Measurements from ENCODE around the gene CHD8.
A peak's percentile ranks its signal among the peaks of the same experiment; 100 is the strongest.
"Not testable (repeated sequence)": the region's sequence is repeated elsewhere in the genome, so short reads cannot be mapped to it uniquely, and the experiment has no call there.

CHD8 gene

GRCh38 chr14:21475767-21476522 lies 20.0 kb upstream of the CHD8 start:
- no peak for DNase-seq
- Mint-ChIP-seq H3K36me3 (ENCODE audit: low read depth) (peaks cover 39% of the 10 kb centered on the region), H3K4me1 (peaks cover 30% of the 10 kb centered on the region), H3K27me3 (ENCODE audit: low read depth, poor library complexity) (no peaks in the 10 kb centered on the region), H3K4me3 (peak overlapping the region; percentile 99), H3K27ac (peak overlapping the region; percentile 96), H3K9me3 (no peaks in the 10 kb centered on the region)
- TF ChIP-seq CTCF (IDR thresholded peaks at IDR 0.05) = no peak

DNA sequence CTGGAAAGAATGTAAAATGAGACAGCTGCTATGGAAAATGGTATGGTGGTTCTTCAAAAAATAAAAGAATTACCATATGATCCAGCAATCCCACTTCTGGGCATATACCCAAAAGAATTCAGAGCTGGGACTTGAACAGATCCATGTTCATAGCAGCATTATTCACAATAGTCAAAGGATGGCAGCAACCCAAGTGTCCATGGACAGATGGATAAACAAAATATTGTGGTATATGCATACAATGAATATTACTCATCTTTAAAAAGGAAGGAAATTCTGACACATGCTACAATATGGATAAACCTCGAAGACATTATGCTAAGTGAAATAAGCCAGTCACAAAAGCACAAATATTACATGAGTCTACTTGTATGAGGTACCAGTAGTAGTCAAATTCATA lies 11.7 kb upstream of the CHD8 start:
- no peak for TF ChIP-seq CTCF (IDR thresholded peaks at IDR 0.05)
- H3K4me1 Mint-ChIP-seq = no peaks in the 10 kb centered on the region
- no peak for DNase-seq
- H3K9me3 Mint-ChIP-seq = no peaks in the 10 kb centered on the region
- peaks cover 51% of the 10 kb centered on the region for H3K36me3 Mint-ChIP-seq (ENCODE audit: low read depth)
- H3K27me3 Mint-ChIP-seq (ENCODE audit: low read depth, poor library complexity) = peaks cover 7% of the 10 kb centered on the region
- no peak overlapping the region for H3K4me3 Mint-ChIP-seq
- no peak overlapping the region for H3K27ac Mint-ChIP-seq

- Mint-ChIP-seq H3K36me3 (ENCODE audit: low read depth) (peaks cover 48% of the 10 kb centered on the region), H3K27ac (peak overlapping the region; percentile 99), H3K9me3 (no peaks in the 10 kb centered on the region), H3K27me3 (ENCODE audit: low read depth, poor library complexity) (peaks cover 9% of the 10 kb centered on the region), H3K4me1 (peaks cover 30% of the 10 kb centered on the region), H3K4me3 (peak overlapping the region; percentile 95)
- TF ChIP-seq CTCF (IDR thresholded peaks at IDR 0.05) = no peak
- no peak for DNase-seq
Observed at GRCh38 chr14:21455592-21455911, 371 bp downstream of the CHD8 start.

GRCh38 chr14:21454843-21455544 lies 929 bp downstream of the CHD8 start:
- peak overlapping the region; percentile 95 for H3K4me3 Mint-ChIP-seq
- DNase-seq = no peak
- no peak for TF ChIP-seq CTCF (IDR thresholded peaks at IDR 0.05)
- peaks cover 51% of the 10 kb centered on the region for H3K36me3 Mint-ChIP-seq (ENCODE audit: low read depth)
- peaks cover 30% of the 10 kb centered on the region for H3K4me1 Mint-ChIP-seq
- peaks cover 9% of the 10 kb centered on the region for H3K27me3 Mint-ChIP-seq (ENCODE audit: low read depth, poor library complexity)
- peak overlapping the region; percentile 99 for H3K27ac Mint-ChIP-seq
- no peaks in the 10 kb centered on the region for H3K9me3 Mint-ChIP-seq

DNA sequence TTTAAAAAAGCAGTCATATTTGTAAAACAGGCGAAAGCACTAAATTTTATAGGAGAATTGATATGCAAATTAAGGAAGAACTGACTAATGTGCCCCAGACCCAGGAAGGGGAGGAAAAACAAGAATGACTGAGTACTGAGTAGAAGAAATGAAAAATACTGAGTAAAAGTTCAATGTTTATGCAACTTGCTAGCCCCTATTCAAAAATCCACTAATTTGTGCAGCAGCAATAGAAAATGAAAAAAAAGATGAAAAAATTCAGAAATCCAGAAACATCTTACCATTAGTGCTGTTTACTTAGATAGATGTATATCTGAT lies 6.1 kb downstream of the CHD8 start:
- no peak for DNase-seq
- no peak overlapping the region for H3K27ac Mint-ChIP-seq
- no peaks in the 10 kb centered on the region for H3K9me3 Mint-ChIP-seq
- H3K4me1 Mint-ChIP-seq = peaks cover 21% of the 10 kb centered on the region
- peaks cover 61% of the 10 kb centered on the region for H3K36me3 Mint-ChIP-seq (ENCODE audit: low read depth)
- TF ChIP-seq CTCF (IDR thresholded peaks at IDR 0.05) = no peak
- H3K4me3 Mint-ChIP-seq = no peak overlapping the region
- H3K27me3 Mint-ChIP-seq (ENCODE audit: low read depth, poor library complexity) = peaks cover 9% of the 10 kb centered on the region

DNA sequence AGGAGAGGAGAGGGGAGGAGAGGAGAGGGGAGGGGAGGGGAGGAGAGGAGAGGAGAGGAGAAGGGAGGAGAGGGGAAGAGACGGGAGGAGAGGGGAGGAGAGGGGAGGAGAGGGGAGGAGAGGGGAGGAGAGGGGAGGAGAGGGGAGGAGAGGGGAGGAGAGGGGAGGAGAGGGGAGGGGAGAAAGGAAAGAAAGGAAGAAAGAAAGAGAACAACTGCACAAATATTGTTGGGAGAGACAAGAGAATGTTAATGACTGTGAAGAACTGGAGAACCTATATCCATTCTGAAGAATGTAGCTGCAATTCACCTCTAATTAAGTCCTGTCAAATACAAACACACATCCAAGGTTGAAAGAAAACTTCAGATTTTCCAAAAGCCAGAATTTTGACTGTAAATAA lies 13.3 kb downstream of the CHD8 start:
- DNase-seq; H3K27me3 Mint-ChIP-seq (ENCODE audit: low read depth, poor library complexity); H3K27ac Mint-ChIP-seq: not testable (repeated sequence)

More for the DNA sequence above, 13.3 kb downstream of the CHD8 start:
- peaks cover 44% of the 10 kb centered on the region for H3K36me3 Mint-ChIP-seq (ENCODE audit: low read depth)
- not testable (repeated sequence) for H3K9me3 Mint-ChIP-seq, H3K4me3 Mint-ChIP-seq, H3K4me1 Mint-ChIP-seq

All from nephron progenitor cell (in vitro differentiated cells).